Upper lobe of right lung (tissue), 1 donor: ENCODE measurements around the gene TNFRSF9. TPM values are rescaled to one million over a fixed set of nuclear protein-coding genes. Genes with fewer than 3 reads are reported as not detected.
"Not testable (repeated sequence)": the region's sequence is repeated elsewhere in the genome, so short reads cannot be mapped to it uniquely, and the experiment has no call there.

Experiments
- ATAC-seq: fragments of 200-7000 bp; cut with Tn5 transposase; one replicate; pipeline ENCODE4 v1.9.1; 2020; ENCODE audit warnings: mild to moderate bottlenecking, moderate library complexity
- DNase-seq: peaks from one replicate; pipeline ENCODE4 v3.0.0-alpha.2; 2020
- H3K27ac ChIP-seq: fragments of 200-600 bp; one replicate; pipeline ENCODE4 v1.8.0; 2022
- H3K27me3 ChIP-seq: fragments of 200-600 bp; one replicate; pipeline ENCODE4 v1.8.0; 2022; ENCODE audit warnings: mild to moderate bottlenecking
- H3K36me3 ChIP-seq: fragments of 200-600 bp; one replicate; pipeline ENCODE4 v1.8.0; 2022
- H3K4me1 ChIP-seq: fragments of 200-600 bp; one replicate; pipeline ENCODE4 v1.8.0; 2022
- H3K4me3 ChIP-seq: fragments of 200-600 bp; one replicate; pipeline ENCODE4 v1.8.0; 2022; ENCODE audit warnings: mild to moderate bottlenecking
- H3K9me3 ChIP-seq: fragments of 200-600 bp; one replicate; pipeline ENCODE4 v1.8.0; 2022
- CTCF ChIP-seq: fragments of 200-600 bp; IDR thresholded peaks from one replicate; pipeline ENCODE4 v1.8.0; 2022; ENCODE audit warnings: antibody characterized with exemption
- intact Hi-C: fragments of 100-400 bp; cut with DNase I; formaldehyde crosslinking; loops from one replicate; pipeline ENCODE4 v1.11.0; 2022
- total RNA-seq: library from RNA; stranded (reverse); fragmentation: NEBNext Ultra II Directional; extraction: Animal tissue kit (Norgen Biotek cat#: 25700); gene quantifications from one replicate; pipeline ENCODE4 v1.2.1, GENCODE V29; 2021
- donor health status: DM: no; HTN: yes; CAD: no; lungs with severe emphysema.

TNFRSF9 gene
- total RNA-seq, 1 donor from 2014 or later, result 0.49 TPM

DNA sequence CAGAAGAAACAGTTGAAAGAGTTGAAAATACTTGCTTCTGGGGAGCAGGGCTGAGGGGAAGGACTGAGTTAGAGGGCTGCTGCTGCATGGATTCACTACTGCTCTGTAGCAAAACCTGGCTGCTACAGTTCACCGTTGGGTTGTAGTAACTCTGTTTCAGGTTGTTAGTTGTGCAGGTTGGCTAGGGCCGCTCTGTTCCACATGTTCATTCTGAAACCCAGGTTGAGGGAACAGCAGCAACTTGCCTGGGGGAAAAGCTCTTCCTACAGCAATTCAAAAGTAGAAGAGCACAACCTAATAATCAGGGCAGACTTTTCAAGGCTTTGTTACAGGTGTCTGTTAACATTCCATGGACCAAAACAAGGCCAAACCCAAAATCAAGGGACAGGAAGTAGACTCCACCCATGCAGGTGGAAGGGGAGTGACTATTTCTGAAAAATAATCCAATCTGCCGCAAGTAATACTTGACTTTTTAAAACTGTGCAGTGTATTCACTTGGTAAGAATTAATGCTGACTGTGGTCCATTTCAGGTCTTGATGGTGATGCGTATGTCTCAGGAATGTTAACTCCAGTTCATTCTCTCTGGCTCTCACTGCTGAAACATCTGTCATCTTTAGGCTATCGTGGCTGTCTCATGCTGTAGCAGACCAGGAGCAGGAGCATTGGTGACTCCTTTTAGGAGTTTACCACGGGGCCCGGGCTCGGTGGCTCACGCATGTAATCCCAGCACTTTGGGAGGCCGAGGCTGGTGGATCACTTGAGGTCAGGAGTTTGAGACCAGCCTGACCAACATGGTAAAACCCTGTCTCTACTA is 15.8 kb upstream of the TNFRSF9 start:
- no peak for DNase-seq
- no peak overlapping the region for H3K27ac ChIP-seq
- no peaks in the 10 kb centered on the region for H3K27me3 ChIP-seq
- peaks cover 4% of the 10 kb centered on the region for H3K4me1 ChIP-seq
- H3K9me3 ChIP-seq, result no peaks in the 10 kb centered on the region
- no peak overlapping the region for H3K4me3 ChIP-seq
- no peak for TF ChIP-seq CTCF
- ATAC-seq, result no peak
- no peaks in the 10 kb centered on the region for H3K36me3 ChIP-seq
- intact Hi-C loops, result no loop called here

- Histone ChIP-seq H3K27me3 (no peaks in the 10 kb centered on the region), H3K27ac (peak overlapping the region; percentile 93), H3K4me3 (peak overlapping the region; percentile 67), H3K4me1 (no peaks in the 10 kb centered on the region), H3K36me3 (no peaks in the 10 kb centered on the region), H3K9me3 (no peaks in the 10 kb centered on the region)
- ATAC-seq, result no peak
- no peak for TF ChIP-seq CTCF
- no peak for DNase-seq
- intact Hi-C loops, result no loop called here
Measured at GRCh38 chr1:7954683-7955082, 14.0 kb upstream of the TNFRSF9 start.

DNA sequence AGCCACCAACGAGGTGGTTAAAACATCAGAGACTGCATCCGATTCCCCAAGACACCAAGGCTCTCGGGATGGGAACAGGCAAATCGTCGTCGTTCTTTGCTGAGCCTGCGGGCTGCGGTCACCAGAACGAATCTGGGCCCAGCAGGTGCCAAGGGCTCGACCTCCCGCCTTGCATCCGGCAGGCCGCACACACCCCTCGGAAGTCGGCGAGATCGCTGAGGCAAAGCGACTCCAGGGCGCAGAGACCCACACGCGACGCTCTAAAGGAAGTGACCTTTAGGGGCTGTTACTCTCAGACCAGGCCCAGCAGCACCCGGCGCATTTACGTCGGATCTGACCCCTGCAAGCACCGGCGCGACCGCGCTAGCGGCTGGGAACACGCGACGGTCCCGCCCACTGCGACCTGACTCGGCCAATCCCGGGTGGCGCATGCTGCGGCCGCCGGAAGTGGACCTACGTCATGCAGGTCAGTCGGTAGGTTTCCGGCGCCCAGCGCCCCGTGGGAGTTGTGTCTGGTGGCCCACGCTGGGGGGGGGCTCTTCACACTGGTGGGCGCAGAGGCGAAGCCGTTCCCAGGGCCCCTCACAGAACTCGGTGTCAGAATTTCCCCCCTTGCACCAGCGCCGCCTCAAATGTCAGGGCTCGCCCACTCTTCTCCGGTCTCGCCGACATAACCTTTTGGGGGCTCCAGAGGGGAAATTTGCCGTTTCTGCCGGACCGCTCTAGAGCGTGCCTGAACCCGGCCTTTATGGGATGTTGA is 13.4 kb upstream of the TNFRSF9 start:
- no peaks in the 10 kb centered on the region for H3K4me1 ChIP-seq
- H3K27me3 ChIP-seq, result no peaks in the 10 kb centered on the region
- ATAC-seq (peak; percentile 100), DNase-seq (peak; percentile 99)
- no peaks in the 10 kb centered on the region for H3K36me3 ChIP-seq
- no peaks in the 10 kb centered on the region for H3K9me3 ChIP-seq
- peak overlapping the region; percentile 93 for H3K27ac ChIP-seq
- peak overlapping the region; percentile 67 for H3K4me3 ChIP-seq
- TF ChIP-seq CTCF, result no peak
- intact Hi-C loops, result no loop called here

- H3K27ac ChIP-seq, intact Hi-C loops, ATAC-seq, H3K4me3 ChIP-seq, H3K4me1 ChIP-seq, H3K9me3 ChIP-seq, H3K36me3 ChIP-seq, H3K27me3 ChIP-seq, DNase-seq: not testable (repeated sequence)
Measured at GRCh38 chr1:7952791-7953190, 12.2 kb upstream of the TNFRSF9 start.

- no peak for TF ChIP-seq CTCF
- intact Hi-C loops, result no loop called here
- no peak for ATAC-seq
Measured at GRCh38 chr1:7948960-7949359, 8.3 kb upstream of the TNFRSF9 start.

DNA sequence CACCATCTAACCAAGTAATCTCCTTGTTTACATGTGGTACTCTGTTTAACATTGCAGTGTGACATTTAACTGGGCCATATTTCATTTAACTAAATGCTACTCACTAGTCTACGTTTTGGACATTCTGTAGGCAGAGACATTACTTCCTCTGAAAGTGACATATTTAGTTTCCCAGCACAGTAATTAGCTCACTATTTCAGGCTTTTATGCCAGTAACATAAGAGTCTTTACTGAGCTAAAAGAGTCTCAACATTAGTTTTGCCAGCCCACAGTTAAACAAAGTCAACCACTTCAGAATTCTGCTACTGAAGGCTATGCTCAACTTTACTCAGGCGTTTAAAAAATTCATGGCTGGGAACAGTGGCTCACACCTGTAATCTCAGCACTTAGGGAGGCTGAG is 2.6 kb upstream of the TNFRSF9 start:
- peak; percentile 3 for ATAC-seq
- H3K4me1 ChIP-seq, result peaks cover 7% of the 10 kb centered on the region
- TF ChIP-seq CTCF, result no peak

More at GRCh38 chr1:7948960-7949359, 8.3 kb upstream of the TNFRSF9 start:
- H3K4me3 ChIP-seq, result no peak overlapping the region
- H3K4me1 ChIP-seq, result no peaks in the 10 kb centered on the region
- H3K27ac ChIP-seq, result no peak overlapping the region
- H3K9me3 ChIP-seq, result no peaks in the 10 kb centered on the region
- no peak for DNase-seq
- H3K27me3 ChIP-seq, result no peaks in the 10 kb centered on the region
- H3K36me3 ChIP-seq, result no peaks in the 10 kb centered on the region

More for the DNA sequence above, 2.6 kb upstream of the TNFRSF9 start:
- DNase-seq, result no peak
- no peaks in the 10 kb centered on the region for H3K36me3 ChIP-seq
- H3K27ac ChIP-seq, result no peak overlapping the region
- H3K27me3 ChIP-seq, result no peaks in the 10 kb centered on the region
- H3K4me3 ChIP-seq, result no peak overlapping the region
- intact Hi-C loops, result no loop called here
- no peaks in the 10 kb centered on the region for H3K9me3 ChIP-seq
